Central memory CD8-positive, alpha-beta T cell (primary cell): ENCODE measurements around the gene KCNC3.

Source experiments
- ATAC-seq: fragments of 150-1000 bp; cut with Tn5 transposase; replicated peaks from 2 replicates; pipeline ENCODE4 v1.10.0; 2022; ENCODE audit warnings: mild to moderate bottlenecking, moderate FRiP score, moderate number of reproducible peaks; ENCODE audit not compliant: poor library complexity, severe bottlenecking; ENCODE audit errors: extremely low read depth
- DNase-seq, 2 donors: peaks; one replicate each; pipeline ENCODE4 v3.0.0; 2021; ENCODE audit warnings: low spot score in 2 of 2
- H3K27ac Mint-ChIP-seq: one replicate; pipeline ENCODE4 v1.8.0; 2022; ENCODE audit warnings: low read depth, mild to moderate bottlenecking, moderate library complexity, mixed read lengths
- H3K27me3 Mint-ChIP-seq: one replicate; pipeline ENCODE4 v1.8.0; 2022; ENCODE audit warnings: mixed read lengths
- H3K36me3 Mint-ChIP-seq: one replicate; pipeline ENCODE4 v1.8.0; 2022; ENCODE audit warnings: mild to moderate bottlenecking, moderate library complexity, mixed read lengths; ENCODE audit not compliant: insufficient read depth
- H3K4me1 Mint-ChIP-seq: one replicate; pipeline ENCODE4 v1.8.0; 2022; ENCODE audit warnings: mixed read lengths
- H3K4me3 Mint-ChIP-seq: one replicate; pipeline ENCODE4 v1.8.0; 2022; ENCODE audit warnings: mild to moderate bottlenecking, moderate library complexity, mixed read lengths
- H3K9me3 Mint-ChIP-seq: one replicate; pipeline ENCODE4 v1.8.0; 2022; ENCODE audit warnings: mixed read lengths

KCNC3 gene

DNA sequence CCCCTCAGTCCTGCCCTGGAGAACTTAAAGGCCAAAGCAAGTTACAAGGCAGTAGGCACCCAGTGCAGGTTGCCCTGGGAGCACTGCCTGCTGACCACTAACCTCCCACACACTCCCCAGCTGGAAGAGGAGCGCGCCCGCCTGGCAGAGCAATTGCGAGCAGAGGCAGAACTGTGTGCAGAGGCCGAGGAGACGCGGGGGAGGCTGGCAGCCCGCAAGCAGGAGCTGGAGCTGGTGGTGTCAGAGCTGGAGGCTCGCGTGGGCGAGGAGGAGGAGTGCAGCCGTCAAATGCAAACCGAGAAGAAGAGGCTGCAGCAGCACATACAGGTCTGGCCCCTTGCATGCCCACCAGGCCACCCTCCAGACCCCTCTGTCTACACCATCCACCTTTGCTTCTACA is 61.1 kb downstream of the KCNC3 start:
- Mint-ChIP-seq H3K9me3 (no peaks in the 10 kb centered on the region), H3K4me3 (no peak overlapping the region), H3K27me3 (peaks cover 41% of the 10 kb centered on the region), H3K27ac (no peak overlapping the region), H3K36me3 (no peaks in the 10 kb centered on the region), H3K4me1 (no peaks in the 10 kb centered on the region)
- no peak for DNase-seq
- ATAC-seq, result no peak

DNA sequence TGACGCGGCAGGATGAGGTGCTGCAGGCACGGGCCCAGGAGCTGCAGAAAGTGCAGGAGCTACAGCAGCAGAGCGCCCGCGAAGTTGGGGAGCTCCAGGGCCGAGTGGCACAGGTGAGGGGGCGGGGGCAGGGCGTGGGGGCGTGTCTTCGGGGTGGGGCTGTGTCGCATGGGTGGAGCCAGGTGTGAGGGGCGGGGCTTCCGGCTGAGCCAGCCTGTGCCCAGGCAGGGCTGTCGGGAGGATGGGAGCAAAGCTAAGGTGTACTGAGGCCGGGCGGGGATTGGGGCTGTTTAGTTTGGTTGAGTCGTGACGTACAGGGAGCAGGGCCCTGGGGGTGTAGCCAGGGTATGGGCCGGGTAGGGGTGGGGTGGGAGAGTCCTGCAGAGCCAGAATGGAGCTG is 62.3 kb downstream of the KCNC3 start:
- Mint-ChIP-seq H3K27me3 (peaks cover 51% of the 10 kb centered on the region), H3K4me3 (no peak overlapping the region), H3K9me3 (no peaks in the 10 kb centered on the region), H3K36me3 (peaks cover 2% of the 10 kb centered on the region), H3K27ac (no peak overlapping the region), H3K4me1 (no peaks in the 10 kb centered on the region)
- ATAC-seq (no peak), DNase-seq (no peak)

DNA sequence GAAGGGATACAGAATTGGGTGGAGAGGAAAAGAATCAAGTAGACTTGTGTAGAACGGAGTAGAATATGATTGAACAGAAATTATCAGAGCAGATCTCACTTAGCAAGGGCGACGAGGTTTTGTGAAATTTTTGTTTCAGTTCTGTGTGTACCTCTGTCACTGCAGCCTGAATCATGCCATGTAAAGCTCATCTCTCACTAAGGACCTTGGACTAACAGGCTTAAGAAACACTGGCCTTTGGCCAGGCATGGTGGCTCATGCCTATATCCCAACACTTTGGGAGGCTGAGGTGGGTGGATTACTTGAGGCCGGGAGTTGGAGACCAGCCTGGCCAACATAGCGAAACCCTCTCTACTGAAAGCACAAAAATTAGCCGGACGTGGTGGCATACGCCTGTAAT is 63.1 kb downstream of the KCNC3 start:
- Mint-ChIP-seq H3K27ac (no peak overlapping the region), H3K9me3 (no peaks in the 10 kb centered on the region), H3K4me3 (no peak overlapping the region), H3K27me3 (peaks cover 52% of the 10 kb centered on the region), H3K36me3 (peaks cover 2% of the 10 kb centered on the region), H3K4me1 (no peaks in the 10 kb centered on the region)
- no peak for DNase-seq
- ATAC-seq, result no peak

DNA sequence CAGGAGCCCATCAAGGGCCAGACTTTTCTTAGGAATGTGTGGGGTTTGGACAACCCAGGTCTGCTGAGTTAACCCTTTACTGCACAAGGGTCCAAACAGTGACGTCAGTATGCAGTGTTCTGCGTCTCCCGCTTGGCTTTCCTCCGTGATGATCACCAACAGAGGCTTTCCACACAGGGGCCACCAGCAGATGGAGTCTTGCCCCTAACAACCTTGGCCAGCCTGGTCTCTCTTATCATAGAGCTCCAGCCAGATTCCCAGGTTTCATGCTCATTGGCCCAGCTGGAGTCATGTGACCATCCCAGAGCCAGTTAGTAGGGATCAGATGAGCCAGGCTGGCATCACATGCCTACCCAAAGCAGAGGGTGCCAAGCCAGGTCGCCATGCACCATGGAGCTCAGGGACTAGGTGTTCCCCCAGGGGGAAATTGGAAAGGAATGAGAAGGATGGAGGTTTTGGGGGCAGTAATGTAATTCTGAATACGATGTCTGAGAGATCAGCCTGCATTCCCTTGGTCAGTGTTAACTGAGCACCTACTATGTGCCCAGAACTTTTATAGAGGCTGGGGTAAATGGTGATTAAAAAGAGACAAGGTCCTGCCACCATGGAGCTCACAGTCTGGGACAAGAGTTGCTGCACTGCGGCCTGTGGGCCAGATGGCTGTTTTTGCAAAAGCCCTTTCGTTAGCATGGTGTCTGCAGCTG is 64.5 kb downstream of the KCNC3 start:
- no peak for DNase-seq
- H3K27ac Mint-ChIP-seq, result no peak overlapping the region
- no peaks in the 10 kb centered on the region for H3K4me1 Mint-ChIP-seq

DNA sequence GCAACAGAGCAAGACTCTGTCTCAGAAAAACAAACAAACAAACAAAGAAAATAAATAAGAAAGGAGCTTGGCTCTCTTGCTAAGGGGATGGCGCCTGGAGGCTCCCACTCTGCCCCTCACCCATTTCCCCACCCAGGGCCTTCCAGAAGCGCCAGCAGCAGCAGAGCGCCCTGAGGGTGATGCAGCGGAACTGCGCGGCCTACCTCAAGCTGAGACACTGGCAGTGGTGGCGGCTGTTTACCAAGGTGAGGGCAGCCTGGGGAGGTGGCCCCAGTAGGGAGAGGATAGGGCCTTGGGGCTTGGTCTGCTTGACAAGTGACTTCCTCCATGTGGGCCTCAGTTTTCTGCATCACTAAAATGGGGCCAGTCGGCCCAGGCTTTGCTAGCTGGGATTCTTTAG is 66.0 kb downstream of the KCNC3 start:
- H3K27ac Mint-ChIP-seq, result no peak overlapping the region
- H3K36me3 Mint-ChIP-seq, result peaks cover 2% of the 10 kb centered on the region
- ATAC-seq, result no peak
- no peak overlapping the region for H3K4me3 Mint-ChIP-seq
- H3K9me3 Mint-ChIP-seq, result no peaks in the 10 kb centered on the region
- DNase-seq, result no peak
- peaks cover 34% of the 10 kb centered on the region for H3K27me3 Mint-ChIP-seq
- no peaks in the 10 kb centered on the region for H3K4me1 Mint-ChIP-seq

More for the DNA sequence above, 64.5 kb downstream of the KCNC3 start:
- H3K9me3 Mint-ChIP-seq, result no peaks in the 10 kb centered on the region
- H3K4me3 Mint-ChIP-seq, result no peak overlapping the region
- H3K36me3 Mint-ChIP-seq, result peaks cover 2% of the 10 kb centered on the region
- ATAC-seq, result no peak
- H3K27me3 Mint-ChIP-seq, result peaks cover 48% of the 10 kb centered on the region
